PC-3 (cell line): ENCODE measurements around the gene TSFM. TPM values are rescaled to one million over a fixed set of nuclear protein-coding genes. Genes with fewer than 3 reads are reported as not detected.
A peak's percentile ranks its signal among the peaks of the same experiment; 100 is the strongest.
"Not testable (repeated sequence)": the region's sequence is repeated elsewhere in the genome, so short reads cannot be mapped to it uniquely, and the experiment has no call there.

Experiments used
- ATAC-seq: fragments of 200-7000 bp; cut with Tn5 transposase; 2 replicates; pipeline ENCODE4 v1.9.1; 2020; ENCODE audit warnings: mild to moderate bottlenecking, moderate library complexity
- BruUV-seq: library from RNA; stranded (reverse); fragments of 400-500 nt; replicated peaks from 2 replicates; lab custom pipeline; 2021; lab: Mats Ljungman, UMichigan
- CTCF ChIA-PET: fragments of 300-600 bp; sonication (Branson Sonifier 250); formaldehyde crosslinking; loops from one replicate; lab custom pipeline; 2022; ENCODE audit warnings: antibody characterized with exemption; lab: Charles Lee
- POLR2A ChIA-PET: fragments of 300-600 bp; sonication (Branson Sonifier 250); formaldehyde crosslinking; loops from one replicate; lab custom pipeline; 2022; ENCODE audit warnings: antibody characterized with exemption; ENCODE audit not compliant: unreplicated experiment; lab: Charles Lee
- DNase-seq: peaks from one replicate; pipeline ENCODE4 v3.0.0-alpha.2; 2015
- H2AFZ ChIP-seq: fragments of 300-600 bp; sonication (generic); 2 replicates; pipeline ENCODE4 v1.6.0; 2016; ENCODE audit warnings: antibody characterized with exemption, low read length
- H3F3A ChIP-seq: fragments of 300-600 bp; sonication (generic); one replicate; pipeline ENCODE4 v1.6.0; 2017; ENCODE audit warnings: antibody characterized with exemption, low read length, control low read depth, mild to moderate bottlenecking; ENCODE audit not compliant: unreplicated experiment
- H3K27ac ChIP-seq: fragments of 300-600 bp; sonication (generic); 2 replicates; pipeline ENCODE4 v1.5.1; 2016; ENCODE audit warnings: mild to moderate bottlenecking, low read length
- H3K27me3 ChIP-seq: fragments of 300-600 bp; sonication (generic); 2 replicates; pipeline ENCODE4 v1.6.1; 2016; ENCODE audit warnings: low read length, mixed read lengths
- H3K36me3 ChIP-seq: fragments of 300-600 bp; sonication (generic); 2 replicates; pipeline ENCODE4 v1.6.1; 2016; ENCODE audit warnings: low read depth, mixed run types, low read length, mixed read lengths
- H3K4me1 ChIP-seq: fragments of 300-600 bp; sonication (generic); 2 replicates; pipeline ENCODE4 v1.5.1; 2016; ENCODE audit warnings: low read length; ENCODE audit not compliant: insufficient read depth
- H3K4me2 ChIP-seq: fragments of 300-600 bp; sonication (generic); 2 replicates; pipeline ENCODE4 v1.6.0; 2016; ENCODE audit warnings: low read length
- H3K4me3 ChIP-seq: fragments of 300-600 bp; sonication (generic); 2 replicates; pipeline ENCODE4 v1.5.1; 2016; ENCODE audit warnings: mild to moderate bottlenecking, low read length, mixed read lengths
- H3K79me2 ChIP-seq: fragments of 300-600 bp; sonication (generic); 2 replicates; pipeline ENCODE4 v1.6.1; 2017; ENCODE audit warnings: low read length, mixed read lengths
- H3K9ac ChIP-seq: fragments of 300-600 bp; sonication (generic); 2 replicates; pipeline ENCODE4 v1.6.0; 2016; ENCODE audit warnings: mild to moderate bottlenecking, low read length
- H3K9me2 ChIP-seq: fragments of 300-600 bp; sonication (generic); replicated peaks from 2 replicates; pipeline ENCODE4 v1.6.1; 2016; ENCODE audit warnings: mixed run types, low read length, mixed read lengths
- H3K9me3 ChIP-seq: fragments of 300-600 bp; sonication (generic); 2 replicates; pipeline ENCODE4 v1.6.1; 2016; ENCODE audit warnings: low read length, mixed read lengths
- H4K20me1 ChIP-seq: fragments of 300-600 bp; sonication (generic); 2 replicates; pipeline ENCODE4 v1.6.1; 2016; ENCODE audit warnings: low read length, mixed read lengths
- CTCF ChIP-seq: fragments of 300-600 bp; sonication (generic); conservative IDR thresholded peaks from 2 replicates; pipeline ENCODE4 v1.5.1; 2017; ENCODE audit warnings: antibody characterized with exemption, low read depth, mild to moderate bottlenecking, low read length
- EZH2 ChIP-seq: fragments of 300-600 bp; sonication (generic); IDR thresholded peaks from one replicate; pipeline ENCODE4 v1.6.1; 2017; ENCODE audit warnings: antibody characterized with exemption, mild to moderate bottlenecking, low read length; ENCODE audit not compliant: unreplicated experiment
- EZH2phosphoT487 ChIP-seq: fragments of 300-600 bp; sonication (generic); IDR thresholded peaks from 2 replicates; pipeline ENCODE4 v1.6.1; 2018; ENCODE audit warnings: mild to moderate bottlenecking, antibody characterized with exemption, low read length, borderline replicate concordance
- intact Hi-C: fragments of 100-400 bp; cut with micrococcal nuclease; formaldehyde crosslinking; loops from 2 replicates; pipeline ENCODE4 v1.9.0; 2023
- total RNA-seq: library from RNA; depleted of rRNA; stranded (reverse); fragments of >200 nt; gene quantifications from 2 replicates; pipeline ENCODE4 v1.2.3, GENCODE V29; 2014

Gene TSFM
- total RNA-seq, 1 experiment from 2014 or later = 63.0 TPM

- ATAC-seq (no peak), DNase-seq (no peak)
- no peak for TF ChIP-seq EZH2phosphoT487
- Histone ChIP-seq H4K20me1 (no peaks in the 10 kb centered on the region), H3K36me3 (no peaks in the 10 kb centered on the region), H3K4me1 (peaks cover 2% of the 10 kb centered on the region; the same call in 1 of the 2 replicates), H3K9ac (no peak overlapping the region), H3K27me3 (no peaks in the 10 kb centered on the region), H2AFZ (no peak overlapping the region), H3K9me3 (no peaks in the 10 kb centered on the region), H3K79me2 (no peaks in the 10 kb centered on the region), H3K4me2 (no peak overlapping the region), H3K9me2 (no peaks in the 10 kb centered on the region), H3K4me3 (no peak overlapping the region), H3F3A (no peaks in the 10 kb centered on the region), H3K27ac (no peak overlapping the region)
- intact Hi-C loops = no loop called here
- CTCF ChIA-PET = no interaction called here
- POLR2A ChIA-PET = no interaction called here
- TSS peak; percentile 5 for BruUV-seq
Observed at GRCh38 chr12:57816001-57816854, 33.6 kb downstream of the TSFM start.

- Histone ChIP-seq H3K4me1 (peaks cover 5% of the 10 kb centered on the region; the same call in 1 of the 2 replicates), H3K27ac (no peak overlapping the region), H3F3A (no peaks in the 10 kb centered on the region), H3K27me3 (no peaks in the 10 kb centered on the region), H3K4me3 (no peak overlapping the region), H3K4me2 (no peak overlapping the region), H3K79me2 (no peaks in the 10 kb centered on the region), H3K9me3 (no peaks in the 10 kb centered on the region), H3K9me2 (no peaks in the 10 kb centered on the region), H3K36me3 (no peaks in the 10 kb centered on the region), H3K9ac (no peak overlapping the region), H4K20me1 (no peaks in the 10 kb centered on the region), H2AFZ (no peak overlapping the region)
- ChIA-PET POLR2A (no interaction called here), CTCF (no interaction called here)
- TF ChIP-seq EZH2 (no peak), CTCF (no peak), EZH2phosphoT487 (no peak)
- no peak for DNase-seq
- BruUV-seq = no TSS peak
- intact Hi-C loops = no loop called here
- ATAC-seq = no peak
Observed at GRCh38 chr12:57816855-57817151, 34.2 kb downstream of the TSFM start.

- Histone ChIP-seq H3K9me2 (no peaks in the 10 kb centered on the region), H3K27me3 (no peaks in the 10 kb centered on the region), H3K36me3 (no peaks in the 10 kb centered on the region), H3K4me2 (no peak overlapping the region), H3K9me3 (no peaks in the 10 kb centered on the region), H3K9ac (no peak overlapping the region), H3K27ac (no peak overlapping the region), H3F3A (no peaks in the 10 kb centered on the region), H4K20me1 (no peaks in the 10 kb centered on the region), H3K4me1 (peaks cover 5% of the 10 kb centered on the region; the same call in 1 of the 2 replicates), H2AFZ (no peak overlapping the region), H3K79me2 (no peaks in the 10 kb centered on the region), H3K4me3 (no peak overlapping the region)
- ChIA-PET CTCF (interaction anchor here (0.5 kb wide), 1 partner anchor 12 kb away, joined by 12 read pairs; no protein-coding TSS in a partner anchor), POLR2A (no interaction called here)
- ATAC-seq = no peak
- intact Hi-C loops = no loop called here
- TF ChIP-seq EZH2phosphoT487 (no peak), EZH2 (no peak), CTCF (no peak)
- BruUV-seq = no TSS peak
- no peak for DNase-seq
Observed at GRCh38 chr12:57817261-57817989, 34.8 kb downstream of the TSFM start.

- H3K4me2 ChIP-seq, H2AFZ ChIP-seq, DNase-seq, CTCF ChIA-PET, ATAC-seq, H3K36me3 ChIP-seq, H3F3A ChIP-seq, H3K9ac ChIP-seq, H3K9me3 ChIP-seq, H3K9me2 ChIP-seq, POLR2A ChIA-PET, H4K20me1 ChIP-seq, BruUV-seq, H3K27me3 ChIP-seq, H3K27ac ChIP-seq, H3K4me3 ChIP-seq, H3K4me1 ChIP-seq, intact Hi-C loops, H3K79me2 ChIP-seq: not testable (repeated sequence)
Observed at GRCh38 chr12:57817990-57818331, 35.4 kb downstream of the TSFM start.

- H4K20me1 ChIP-seq, H3K9me3 ChIP-seq, H3K27me3 ChIP-seq, H3K4me1 ChIP-seq, H3K79me2 ChIP-seq, H3K4me3 ChIP-seq, H3K9ac ChIP-seq, intact Hi-C loops, POLR2A ChIA-PET, BruUV-seq, H3K9me2 ChIP-seq, ATAC-seq, DNase-seq, H2AFZ ChIP-seq, H3K27ac ChIP-seq, H3K4me2 ChIP-seq, CTCF ChIA-PET, H3F3A ChIP-seq: not testable (repeated sequence)
- H3K36me3 ChIP-seq = peaks cover 14% of the 10 kb centered on the region; the same call in 1 of the 2 replicates
Observed at GRCh38 chr12:57820119-57820518, 37.5 kb downstream of the TSFM start.
